Esophagus squamous epithelium (tissue), 5 donors: ENCODE results near the gene CCDC88C. TPM values are rescaled to one million over a fixed set of nuclear protein-coding genes. Genes with fewer than 3 reads are reported as not detected.
A peak's percentile ranks its signal among the peaks of the same experiment; 100 is the strongest.

Source experiments
- DNase-seq: peaks from one replicate; lab custom pipeline; 2025; lab: John Stamatoyannopoulos, UW
- H3K27ac ChIP-seq, 4 donors: fragments of 200-600 bp; sonication (generic); one replicate each; pipeline ENCODE4 v1.5.1; 2016 to 2019; ENCODE audit warnings: mild to moderate bottlenecking in 1 of 4
- H3K27me3 ChIP-seq, 4 donors: fragments of 200-600 bp; sonication (generic); 1 replicate in 3 of 4; 2 replicates in 1 of 4; pipeline versions ENCODE4 v1.5.1 to v1.6.0; 2017 to 2021; ENCODE audit warnings: antibody characterized with exemption in 1 of 4
- H3K36me3 ChIP-seq, 3 donors: fragments of 200-600 bp; sonication (generic); one replicate each; pipeline ENCODE4 v1.5.1; 2016 to 2019
- H3K4me1 ChIP-seq, 3 donors: fragments of 200-600 bp; sonication (generic); one replicate each; pipeline ENCODE4 v1.5.1; 2017 to 2019
- H3K4me3 ChIP-seq, 4 donors: fragments of 200-600 bp; sonication (generic); 1 replicate in 3 of 4; 2 replicates in 1 of 4; pipeline ENCODE4 v1.5.1; 2016 to 2019; ENCODE audit warnings: mild to moderate bottlenecking in 2 of 4, moderate library complexity in 1 of 4
- H3K9me3 ChIP-seq, 3 donors: fragments of 200-600 bp; sonication (generic); one replicate each; pipeline ENCODE4 v1.5.1; 2016 to 2019
- CTCF ChIP-seq, 6 experiments: fragments of 450-650 bp in 4 of 6; fragments of 200-600 bp in 2 of 6; sonication (generic) in 2 of 6; IDR thresholded peaks; one replicate each; pipeline ENCODE4 v1.5.1; 2016 to 2019; ENCODE audit warnings: antibody characterized with exemption in 6 of 6, mild to moderate bottlenecking in 4 of 6, moderate library complexity in 4 of 6
- POLR2A ChIP-seq, 4 donors: fragments of 450-650 bp; IDR thresholded peaks; one replicate each; pipeline ENCODE4 v1.6.1; 2017; ENCODE audit warnings: antibody characterized with exemption in 4 of 4, mild to moderate bottlenecking in 4 of 4, moderate library complexity in 3 of 4
- WGBS, 2 donors: methylation state at CpG; one replicate each; pipeline ENCODE4 v1.1.5; 2018; 5-methylcytosine and 5-hydroxymethylcytosine counted together
- intact Hi-C: fragments of 100-400 bp; cut with DNase I; formaldehyde crosslinking; loops from one replicate; pipeline ENCODE4 v1.15.0; 2022
- total RNA-seq, 4 donors: library from RNA; depleted of rRNA; stranded (reverse); fragments of >200 nt; gene quantifications; one replicate each; pipeline ENCODE4 v1.1.0, GENCODE V29; 2016
- donor health status: DM: yes; HTN: yes; CAD: no.

Gene CCDC88C
- total RNA-seq, 4 donors from 2014 or later = 23.2 to 31.5 (median 29.9) TPM

- peaks cover 24 to 76% (median 43%) of the 10 kb centered on the region in 3 donors for H3K4me1 ChIP-seq
- 50 to 57% methylated on average over 6 of the region's 6 CpGs for WGBS, 2 donors
- DNase-seq = no peak
- TF ChIP-seq POLR2A (IDR thresholded peaks at IDR 0.05) (no peak), CTCF (IDR thresholded peaks at IDR 0.05) (no peak)
- no peaks in the 10 kb centered on the region for H3K9me3 ChIP-seq
- H3K27ac ChIP-seq = peak overlapping the region in 2 of 4 donors; percentile 30 to 42
- H3K4me3 ChIP-seq = no peak overlapping the region
- no peaks in the 10 kb centered on the region for H3K27me3 ChIP-seq
- intact Hi-C loops = no loop called here
- H3K36me3 ChIP-seq = peaks cover 0 to 16% (median 0%) of the 10 kb centered on the region in 3 donors
Measured at GRCh38 chr14:91402348-91402747, 15.3 kb downstream of the CCDC88C start.

DNA sequence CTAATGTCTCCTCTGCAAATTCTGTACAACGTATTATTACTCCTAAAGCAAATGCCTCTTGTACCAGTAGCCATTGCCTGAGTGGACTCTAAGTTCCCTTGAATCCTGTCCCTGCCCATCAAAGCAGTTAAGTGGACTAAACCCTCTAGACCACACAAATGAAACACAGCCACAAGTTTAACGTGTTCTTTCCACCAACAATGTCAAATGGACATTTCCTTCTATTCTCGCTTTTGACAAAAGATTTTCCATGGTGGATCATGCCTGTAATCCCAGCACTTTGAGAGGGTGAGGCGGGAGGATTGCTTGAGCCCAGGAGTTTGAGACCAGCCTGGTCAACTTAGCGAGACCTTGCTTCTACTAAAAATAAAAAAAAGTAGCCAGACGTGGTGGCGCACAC, 15.9 kb downstream of the CCDC88C start:
- H3K27ac ChIP-seq = peak overlapping the region in 1 of 4 donors; percentile 30
- peaks cover 30 to 82% (median 49%) of the 10 kb centered on the region in 3 donors for H3K4me1 ChIP-seq
- no peak overlapping the region for H3K4me3 ChIP-seq

GRCh38 chr14:91400696-91401095, 16.9 kb downstream of the CCDC88C start:
- Histone ChIP-seq H3K27ac (peak overlapping the region in 3 of 4 donors; percentile 79 to 89 (median 89)), H3K27me3 (no peaks in the 10 kb centered on the region), H3K9me3 (no peaks in the 10 kb centered on the region), H3K4me1 (peaks cover 36 to 84% (median 56%) of the 10 kb centered on the region in 3 donors), H3K36me3 (no peaks in the 10 kb centered on the region), H3K4me3 (no peak overlapping the region)
- intact Hi-C loops = no loop called here
- DNase-seq = no peak
- no peak for TF ChIP-seq POLR2A (IDR thresholded peaks at IDR 0.05)
- TF ChIP-seq CTCF (IDR thresholded peaks at IDR 0.05) = no peak
- WGBS, 2 donors = 23 to 50% methylated on average over 1 of the region's 1 CpG

More for the DNA sequence above, 15.9 kb downstream of the CCDC88C start:
- peaks cover 0 to 10% (median 0%) of the 10 kb centered on the region in 3 donors for H3K36me3 ChIP-seq
- WGBS, 2 donors = 88 to 89% methylated on average over 6 to 7 of the region's 7 CpGs
- no peak for DNase-seq
- no peaks in the 10 kb centered on the region for H3K9me3 ChIP-seq
- intact Hi-C loops = no loop called here
- no peaks in the 10 kb centered on the region for H3K27me3 ChIP-seq
- no peak for TF ChIP-seq CTCF (IDR thresholded peaks at IDR 0.05)
- no peak for TF ChIP-seq POLR2A (IDR thresholded peaks at IDR 0.05)

DNA sequence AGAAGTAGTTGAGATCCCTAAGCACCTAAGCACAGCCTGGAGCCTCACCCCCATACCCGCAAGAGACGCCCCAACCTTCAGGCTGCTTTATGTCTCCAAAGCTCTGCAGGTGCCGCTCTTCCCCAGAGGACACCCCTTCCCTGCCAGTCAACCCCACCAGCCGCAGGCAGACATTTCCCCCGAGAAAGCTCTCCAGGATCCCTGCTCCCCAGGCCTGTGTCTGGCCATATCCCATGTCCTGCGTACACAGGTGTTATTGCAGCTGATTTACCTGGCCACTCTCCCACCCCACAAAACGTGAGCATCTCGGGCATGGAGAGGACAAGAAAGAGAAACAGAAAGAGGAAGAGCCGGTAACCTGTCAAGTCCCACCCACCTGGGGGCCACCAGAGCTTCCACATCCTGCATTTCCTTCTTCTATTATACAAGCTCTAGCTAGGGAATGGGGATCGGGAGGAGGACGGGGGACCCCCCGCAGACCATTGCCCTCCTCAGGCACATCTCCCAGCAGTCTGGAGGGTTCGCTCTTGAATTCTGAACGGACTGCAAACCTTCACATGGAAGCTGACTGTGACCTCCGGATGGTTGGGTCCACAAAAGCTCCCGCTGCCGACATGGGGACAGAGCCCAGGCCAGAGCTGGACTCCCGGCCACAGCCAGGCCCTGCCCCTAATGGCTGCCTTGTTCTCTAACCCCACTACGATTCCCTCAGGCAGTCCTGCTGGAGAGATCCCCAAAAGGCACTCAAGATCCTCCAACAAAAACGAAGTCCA, 17.6 kb downstream of the CCDC88C start:
- Histone ChIP-seq H3K9me3 (no peaks in the 10 kb centered on the region), H3K27me3 (no peaks in the 10 kb centered on the region), H3K27ac (peak overlapping the region; percentile 43 to 89 (median 84)), H3K4me3 (peak overlapping the region in 3 of 4 donors; percentile 26 to 45 (median 34)), H3K36me3 (no peaks in the 10 kb centered on the region), H3K4me1 (peaks cover 42 to 90% (median 63%) of the 10 kb centered on the region in 3 donors)
- DNase-seq = no peak
- intact Hi-C loops = no loop called here
- 32 to 46% methylated on average over 13 to 14 of the region's 20 CpGs for WGBS, 2 donors
- TF ChIP-seq CTCF (IDR thresholded peaks at IDR 0.05) = no peak
- TF ChIP-seq POLR2A (IDR thresholded peaks at IDR 0.05) = no peak

GRCh38 chr14:91398707-91399106, 18.9 kb downstream of the CCDC88C start:
- 70 to 100% methylated on average over 1 to 6 of the region's 6 CpGs for WGBS, 2 donors
- Histone ChIP-seq H3K27me3 (no peaks in the 10 kb centered on the region), H3K4me3 (no peak overlapping the region), H3K27ac (peak overlapping the region; percentile 32 to 89 (median 84)), H3K36me3 (no peaks in the 10 kb centered on the region), H3K4me1 (peaks cover 43 to 99% (median 67%) of the 10 kb centered on the region in 3 donors), H3K9me3 (no peaks in the 10 kb centered on the region)
- no peak for TF ChIP-seq POLR2A (IDR thresholded peaks at IDR 0.05)
- no peak for TF ChIP-seq CTCF (IDR thresholded peaks at IDR 0.05)
- DNase-seq = no peak
- intact Hi-C loops = no loop called here
